GOT3 (cell line): Measurements from ENCODE around the gene ARHGAP42.
"Not testable (repeated sequence)": the region's sequence is repeated elsewhere in the genome, so short reads cannot be mapped to it uniquely, and the experiment has no call there.

Experiments
- DNase-seq: peaks from one replicate; lab custom pipeline; 2025; ENCODE audit warnings: mixed read lengths; lab: John Stamatoyannopoulos, UW

ARHGAP42 gene

DNA sequence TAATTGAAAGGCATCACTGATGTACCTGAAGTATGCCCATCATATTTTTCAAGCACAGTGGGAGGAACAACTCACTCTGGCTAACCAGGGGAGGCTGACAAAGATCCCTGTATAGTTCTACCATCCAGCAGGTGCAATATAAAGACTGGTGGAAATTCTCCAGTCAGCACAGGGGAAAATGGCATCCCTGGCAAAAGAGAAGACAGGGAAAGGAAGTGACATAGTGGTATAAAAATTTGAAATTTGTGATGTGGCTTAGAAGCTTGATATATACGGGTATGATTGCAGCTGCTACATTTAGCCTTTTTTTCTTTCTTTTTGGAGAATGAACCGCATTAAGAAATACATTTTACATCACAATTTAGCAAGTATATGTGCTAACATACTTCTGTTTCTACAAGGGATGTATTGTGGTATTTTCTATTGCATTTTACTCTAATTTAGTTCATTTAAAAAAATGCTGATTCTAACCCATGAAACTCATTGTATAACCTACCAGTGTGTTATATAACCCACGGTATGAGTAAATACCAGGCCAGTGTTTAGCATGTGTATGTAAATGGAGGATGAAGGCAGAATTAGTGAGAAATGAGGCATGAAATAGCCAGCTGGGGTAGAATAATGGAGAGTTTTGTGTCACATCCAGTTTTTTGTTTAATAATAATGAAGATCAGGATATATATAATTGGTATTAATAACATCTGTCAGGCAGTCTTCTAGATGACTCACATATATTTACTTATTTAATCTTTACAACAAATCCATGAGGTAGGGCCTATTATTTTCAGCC lies 186.1 kb downstream of the ARHGAP42 start:
- DNase-seq: no peak

DNA sequence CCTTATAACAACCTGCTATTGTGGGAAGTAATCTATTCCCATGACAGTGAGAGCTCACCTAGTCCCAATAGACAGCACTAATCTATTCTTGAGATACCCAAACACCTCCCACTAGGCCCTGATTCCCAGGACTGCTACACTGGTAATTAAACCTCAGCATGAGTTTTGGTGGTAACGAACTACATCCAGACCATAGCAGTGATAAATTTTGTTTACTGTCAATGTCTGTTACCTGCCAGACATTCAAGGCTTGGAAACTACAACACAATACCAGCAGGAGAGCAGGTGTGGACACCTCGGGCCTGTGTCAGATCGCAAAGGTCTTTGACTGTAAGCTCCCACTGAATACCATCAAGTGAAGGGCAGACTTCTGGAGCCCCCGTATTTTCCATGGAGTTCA lies 187.1 kb downstream of the ARHGAP42 start:
- no peak for DNase-seq

DNA sequence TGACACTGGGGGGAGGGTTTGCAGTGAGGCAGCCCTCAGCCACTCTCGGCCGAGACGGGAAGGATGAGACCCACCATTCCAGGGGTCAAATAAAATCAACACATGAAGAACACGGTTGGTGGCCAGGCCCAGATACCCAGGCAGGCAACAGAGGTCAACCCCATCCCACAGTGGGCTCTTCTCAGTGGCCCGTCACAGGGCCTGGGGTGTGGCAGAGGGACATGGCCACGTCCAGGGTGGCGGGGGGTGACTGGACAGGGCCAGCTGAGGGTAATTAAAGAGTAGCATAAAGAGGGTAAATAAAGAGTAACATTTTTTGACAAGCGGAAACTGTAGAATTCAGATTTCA lies 188.4 kb downstream of the ARHGAP42 start:
- DNase-seq: no peak

DNA sequence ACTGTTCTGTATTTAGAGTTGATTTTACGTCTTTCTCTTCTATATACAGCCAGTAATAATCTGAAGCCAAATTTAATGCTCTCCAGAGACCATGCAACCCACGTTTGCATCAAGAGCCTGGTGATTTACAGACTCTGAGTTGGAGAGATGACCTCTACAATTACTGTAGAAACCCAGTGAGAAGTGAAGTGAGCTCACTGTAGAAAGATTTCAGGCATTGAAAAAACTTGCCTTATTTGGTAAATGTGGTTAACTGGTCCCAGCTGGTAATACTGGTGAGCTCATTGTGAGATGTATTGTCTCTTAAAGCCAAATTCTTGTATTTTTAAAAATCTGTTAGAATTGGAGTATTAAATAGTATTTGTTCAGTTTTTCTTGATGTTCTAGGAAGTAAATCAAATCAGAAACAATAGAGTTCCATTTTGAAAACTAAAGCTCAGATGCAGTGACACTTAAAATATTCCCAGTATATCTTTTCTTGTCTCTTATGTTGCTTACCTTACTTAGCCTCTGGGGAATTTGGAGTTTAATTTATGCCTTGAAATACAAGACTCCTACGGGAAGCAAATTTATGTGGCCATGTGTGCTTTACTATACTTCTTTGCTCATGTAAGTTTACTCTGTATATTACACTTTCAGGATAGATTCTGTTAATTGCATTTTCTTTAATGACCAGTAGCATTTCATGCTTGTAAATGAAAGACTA lies 189.9 kb downstream of the ARHGAP42 start:
- DNase-seq: no peak

DNA sequence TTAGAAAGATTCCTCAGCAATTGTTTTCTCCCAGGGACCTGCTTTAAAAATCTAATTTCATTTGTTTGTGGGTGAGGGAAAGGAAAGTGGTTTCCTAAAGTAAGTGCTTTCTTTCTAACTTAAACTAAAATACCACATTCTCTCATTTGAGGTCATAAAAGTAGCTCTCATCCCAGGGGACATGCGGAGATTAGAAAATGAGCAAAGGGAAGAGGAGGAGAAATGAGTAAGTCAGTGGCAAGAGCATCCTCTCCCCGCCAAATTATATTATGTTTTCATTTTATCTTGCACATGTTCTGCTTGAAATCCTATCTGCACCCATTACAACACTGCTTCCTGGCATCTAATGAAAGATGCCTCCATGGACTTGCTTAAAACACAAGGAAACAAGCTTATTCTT lies 191.4 kb downstream of the ARHGAP42 start:
- no peak for DNase-seq

DNA sequence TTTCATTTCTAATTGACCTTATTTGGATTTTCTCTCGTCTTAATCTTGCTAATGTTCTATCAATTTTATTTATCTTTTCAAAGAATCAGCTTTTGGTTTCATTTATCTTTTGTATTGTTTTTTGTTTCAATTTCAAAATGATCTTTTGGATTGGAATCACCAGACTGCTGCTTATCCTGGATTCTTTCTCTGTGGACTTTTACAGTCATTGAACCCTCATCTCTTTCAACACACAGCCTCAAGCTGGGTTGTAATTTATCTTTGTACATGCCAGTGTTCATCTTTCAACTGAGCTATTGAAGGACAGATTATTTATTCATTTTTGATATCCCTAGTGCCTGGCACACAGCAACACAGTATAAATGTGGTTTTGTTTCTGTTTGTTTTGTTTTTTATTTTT lies 195.9 kb downstream of the ARHGAP42 start:
- DNase-seq: no peak

DNA sequence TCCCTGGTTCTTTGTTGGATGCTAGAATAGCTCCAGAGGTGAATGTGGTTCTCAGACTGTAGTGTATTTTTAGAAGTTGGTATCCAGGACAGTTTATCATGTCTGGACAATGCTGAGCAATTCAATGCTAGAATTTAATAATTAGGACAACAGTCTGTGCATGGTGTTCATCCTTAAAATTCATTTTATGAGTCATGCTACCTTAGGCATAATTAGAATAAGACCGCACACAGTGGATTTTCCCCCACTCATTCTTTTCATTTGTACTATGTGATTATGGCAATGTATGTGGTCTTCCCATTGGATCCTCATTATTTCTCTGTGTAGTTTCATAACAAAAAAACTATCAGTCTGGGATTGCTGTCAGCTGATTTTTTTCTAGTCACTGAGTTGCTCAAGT lies 196.7 kb downstream of the ARHGAP42 start:
- DNase-seq: no peak

DNA sequence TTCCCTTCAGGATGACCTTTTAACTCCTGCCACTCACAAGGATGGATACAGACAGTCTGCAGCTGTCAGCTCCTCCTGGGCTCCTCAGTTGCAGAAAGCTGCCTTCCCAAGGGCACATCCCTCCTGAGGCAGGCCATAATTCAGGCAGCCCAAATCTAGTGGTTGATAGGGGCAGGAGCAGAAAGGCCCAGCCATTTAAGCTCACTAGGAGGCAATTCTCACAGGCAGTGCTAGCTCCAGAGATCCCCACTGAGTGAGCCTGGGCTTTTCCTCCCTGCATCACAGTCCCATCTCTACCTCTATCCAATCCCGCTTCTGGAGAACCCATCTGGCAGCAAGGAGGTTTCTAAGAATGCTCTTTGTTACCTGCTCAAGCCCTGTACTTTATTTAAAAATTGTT lies 200.6 kb downstream of the ARHGAP42 start:
- DNase-seq: no peak

DNA sequence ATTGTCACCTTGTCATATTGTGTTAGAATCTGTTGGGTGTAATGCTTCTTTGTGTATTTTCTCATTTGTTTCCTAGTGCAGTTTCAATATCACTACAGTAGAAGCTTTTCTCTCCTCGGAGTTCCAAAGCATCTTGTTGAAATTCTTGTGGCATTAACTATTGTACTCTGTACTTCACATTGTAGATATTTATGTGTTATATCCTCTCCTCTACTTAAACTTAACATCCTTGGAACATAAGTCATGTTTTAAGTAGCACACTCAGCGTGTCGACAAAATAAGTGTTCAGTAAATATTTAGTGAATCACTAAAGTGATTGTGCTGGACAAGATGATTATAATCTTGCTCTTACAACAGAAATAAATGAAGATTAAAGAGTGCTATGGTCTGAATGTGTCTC lies 201.7 kb downstream of the ARHGAP42 start:
- no peak for DNase-seq

DNA sequence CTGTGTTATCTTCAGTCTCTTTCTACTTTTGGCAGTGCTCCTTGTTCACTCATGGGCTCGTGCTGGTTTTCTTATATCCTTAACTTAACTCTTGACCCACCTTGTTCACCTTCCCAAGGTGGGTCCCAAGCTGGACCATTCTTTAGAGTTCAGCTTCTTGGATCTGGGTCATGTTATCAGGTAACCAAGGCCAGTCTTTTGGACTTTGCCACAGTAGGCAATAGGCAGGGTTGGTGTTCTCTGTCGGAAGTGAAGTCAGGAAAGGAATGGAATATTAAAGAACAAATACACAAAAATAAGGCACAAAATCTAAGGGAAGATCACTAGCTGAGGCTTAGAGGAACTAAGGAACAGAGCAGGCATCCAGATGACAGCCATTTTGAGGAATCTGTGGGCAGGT lies 202.7 kb downstream of the ARHGAP42 start:
- DNase-seq: no peak

DNA sequence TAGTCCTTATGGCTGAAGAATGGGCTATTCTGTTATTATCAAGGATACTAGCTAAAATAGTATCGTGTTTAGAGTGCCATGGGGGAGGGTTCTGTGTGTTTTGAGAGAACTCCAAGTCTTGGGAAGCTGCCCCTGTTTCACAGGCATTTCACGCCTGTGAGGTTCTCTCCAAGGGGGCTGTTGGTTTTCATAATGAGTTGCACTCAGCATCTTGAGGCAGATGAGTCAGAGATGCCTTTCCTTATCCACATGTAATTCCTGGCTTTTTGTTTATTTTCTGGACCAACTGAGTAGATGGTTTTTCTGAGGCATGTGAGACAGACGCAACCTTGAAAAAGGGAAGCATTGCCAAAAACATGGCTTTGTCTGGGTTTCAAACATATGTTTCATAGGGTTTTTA lies 203.7 kb downstream of the ARHGAP42 start:
- no peak for DNase-seq

DNA sequence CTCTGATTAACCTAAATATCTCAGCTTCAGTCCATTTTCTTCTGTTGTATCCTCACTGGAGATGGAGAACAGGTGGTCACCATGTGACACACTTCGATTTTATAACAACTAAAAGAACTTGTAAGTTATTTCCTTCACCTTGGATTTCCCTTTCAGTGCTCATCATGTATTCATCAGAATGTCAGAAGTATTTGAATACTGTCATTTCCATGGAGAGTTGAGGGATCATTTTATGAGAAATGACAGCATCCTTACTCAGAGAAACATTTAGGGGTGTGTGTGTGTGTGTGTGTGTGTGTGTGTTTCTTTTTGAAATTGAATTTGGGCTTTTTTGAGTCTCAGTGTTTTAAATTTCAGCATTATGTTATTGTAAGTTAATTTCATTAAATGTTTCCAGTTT lies 205.8 kb downstream of the ARHGAP42 start:
- no peak for DNase-seq

DNA sequence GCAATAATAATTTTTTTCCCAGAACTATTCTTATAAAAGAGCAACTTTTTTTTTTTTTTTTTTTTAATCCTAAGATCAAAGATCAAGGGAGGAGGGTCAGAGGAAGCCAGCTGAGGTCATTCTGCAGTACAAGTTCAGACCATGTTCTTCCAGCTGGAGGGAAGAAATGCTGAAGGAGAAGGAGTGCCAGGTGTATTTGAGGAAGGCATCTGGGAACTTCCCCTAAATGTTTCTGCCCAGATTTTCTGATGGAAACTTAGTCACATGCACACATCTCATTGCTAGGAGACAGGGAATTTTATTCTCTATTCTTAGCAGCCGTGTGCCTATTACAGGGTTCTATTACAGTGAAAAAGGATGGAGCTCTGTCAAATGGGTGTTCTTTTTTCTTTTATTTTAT lies 208.4 kb downstream of the ARHGAP42 start:
- DNase-seq: no peak

DNA sequence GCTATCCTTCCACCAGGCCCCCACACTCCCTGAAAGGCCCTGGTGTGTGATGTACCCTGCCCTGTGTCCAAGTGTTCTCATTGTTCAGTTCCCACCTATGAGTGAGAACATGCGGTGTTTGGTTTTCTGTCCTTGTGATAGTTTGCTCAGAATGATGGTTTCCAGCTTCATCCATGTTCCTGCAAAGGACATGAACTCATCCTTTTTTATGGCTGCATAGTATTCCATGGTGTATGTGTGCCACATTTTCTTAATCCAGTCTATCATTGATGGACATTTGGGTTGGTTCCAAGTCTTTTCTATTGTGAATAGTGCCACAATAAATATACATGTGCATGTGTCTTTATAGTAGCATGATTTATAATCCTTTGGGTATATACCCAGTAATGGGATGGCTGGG lies 208.9 kb downstream of the ARHGAP42 start:
- DNase-seq: not testable (repeated sequence)

DNA sequence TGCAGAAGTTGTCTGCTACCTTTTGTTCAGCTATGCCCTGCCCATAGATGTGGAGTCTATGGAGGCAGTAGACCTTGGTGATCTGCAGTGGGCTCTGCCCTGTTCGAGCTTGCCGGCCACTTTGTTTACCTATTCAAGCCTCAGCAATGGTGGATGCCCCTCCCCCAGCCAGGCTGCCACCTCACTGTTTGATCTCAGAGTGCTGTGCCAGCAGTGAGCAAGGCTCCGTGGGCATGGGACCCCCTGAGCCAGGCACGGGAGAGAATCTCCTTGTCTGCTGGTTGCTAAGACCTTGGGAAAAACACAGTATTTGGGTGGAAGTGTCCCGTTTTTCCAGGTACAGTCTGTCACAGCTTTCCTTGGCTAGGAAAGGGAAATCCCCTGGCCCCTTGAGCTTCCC lies 214.4 kb downstream of the ARHGAP42 start:
- not testable (repeated sequence) for DNase-seq

DNA sequence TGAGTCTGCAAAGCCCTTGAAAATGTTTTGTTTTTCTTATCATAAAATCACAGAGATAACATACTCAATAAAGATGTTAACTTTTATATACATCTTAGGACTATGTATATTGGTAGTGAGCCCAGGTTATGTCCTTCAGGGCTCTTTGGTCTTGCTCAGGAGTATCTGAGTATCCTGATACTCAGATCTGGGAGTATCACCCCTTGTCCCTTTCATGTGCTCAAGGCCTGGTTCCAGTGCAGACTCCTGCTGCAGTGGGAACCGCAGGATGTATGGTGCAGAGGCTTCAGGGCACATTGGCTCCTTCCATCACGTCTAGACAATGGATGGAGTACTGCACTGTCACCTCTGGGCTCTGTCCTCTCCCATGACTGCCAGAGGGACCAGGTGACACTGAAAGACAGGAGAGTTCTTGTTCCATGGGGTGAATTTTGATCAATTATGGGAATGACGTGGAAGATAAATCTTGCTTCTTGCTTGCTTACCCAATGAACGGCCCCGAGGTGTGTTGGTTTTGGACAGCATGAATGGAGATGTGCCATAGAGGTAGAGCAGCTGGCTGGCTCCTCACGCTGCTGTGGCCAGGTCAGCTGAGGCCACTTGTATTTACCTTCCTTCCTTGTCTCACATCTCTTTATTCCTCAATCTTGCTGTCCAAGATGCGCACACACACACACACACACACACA lies 215.5 kb downstream of the ARHGAP42 start:
- no peak for DNase-seq

DNA sequence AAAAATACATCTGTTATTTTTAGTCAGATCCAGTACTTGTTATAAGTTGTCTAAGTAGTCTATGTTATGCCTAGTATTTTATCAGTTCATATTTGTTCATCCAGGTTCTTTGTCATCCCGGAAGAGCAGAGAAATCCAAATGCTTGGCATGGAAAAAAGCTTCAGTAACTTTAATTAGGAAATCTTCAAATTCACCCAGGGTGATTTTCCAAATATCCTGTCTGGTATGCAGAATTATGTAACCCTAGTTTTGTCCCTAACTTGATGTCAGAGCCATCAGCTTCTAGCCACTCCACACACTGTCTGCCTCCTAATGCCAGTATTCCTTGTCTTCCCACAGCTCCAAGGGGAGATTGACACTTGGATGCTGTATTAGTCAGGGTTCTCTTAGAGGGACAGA lies 216.2 kb downstream of the ARHGAP42 start:
- DNase-seq: no peak

DNA sequence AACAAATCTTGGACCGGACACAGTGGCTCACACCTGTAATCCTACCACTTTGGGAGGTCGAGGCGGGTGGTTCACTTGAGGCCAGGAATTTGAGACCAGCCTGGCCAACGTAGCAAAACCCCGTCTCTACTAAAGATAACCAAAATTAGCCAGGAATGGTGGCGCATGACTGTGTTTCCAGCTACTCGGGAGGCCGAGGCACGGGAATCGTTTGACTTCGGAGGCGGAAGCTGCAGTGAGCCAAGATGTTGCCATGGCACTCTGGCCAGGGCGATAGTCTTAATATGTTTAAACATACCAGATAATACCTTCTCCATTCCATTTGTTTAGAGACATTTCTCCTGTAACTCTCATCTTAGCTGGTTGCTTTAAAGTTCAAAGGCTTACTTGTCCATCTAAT lies 218.6 kb downstream of the ARHGAP42 start:
- no peak for DNase-seq

DNA sequence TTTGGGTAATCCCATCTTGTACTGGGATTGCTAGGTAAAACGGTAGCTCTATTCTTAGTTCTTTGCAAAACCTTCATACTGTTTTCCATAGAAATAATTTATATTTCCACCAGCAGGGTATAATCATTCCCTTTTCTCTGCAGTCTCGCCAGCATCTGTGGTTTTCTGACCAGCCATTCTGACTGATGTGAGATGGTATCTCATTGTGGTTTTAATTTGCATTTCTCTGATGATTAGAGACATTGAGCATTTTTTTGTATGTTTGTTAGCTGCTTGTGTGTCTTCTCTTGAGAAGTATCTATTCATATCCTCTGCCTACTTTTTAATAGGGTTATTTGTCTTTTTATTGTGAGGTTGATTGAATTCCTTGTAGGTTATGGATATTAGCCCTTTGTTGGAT lies 221.7 kb downstream of the ARHGAP42 start:
- no peak for DNase-seq

DNA sequence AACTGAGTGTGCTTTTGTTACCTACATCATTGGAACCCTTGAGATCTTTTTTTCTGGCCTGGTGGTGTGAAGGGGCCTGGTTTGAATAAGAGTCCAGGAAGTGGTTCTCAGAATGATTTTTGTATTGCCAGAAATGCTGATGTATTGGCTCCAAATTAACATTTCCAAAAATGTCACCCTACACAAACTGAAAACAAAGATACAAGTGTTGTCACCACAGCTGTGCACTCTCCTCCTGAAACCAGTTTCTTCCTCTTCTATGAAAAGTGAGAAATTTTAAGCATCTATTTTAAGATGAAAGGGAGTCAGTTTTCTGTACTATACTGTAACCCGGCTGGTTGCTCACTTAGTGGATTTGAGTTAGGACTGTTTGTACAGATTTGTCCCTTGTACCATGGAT lies 223.7 kb downstream of the ARHGAP42 start:
- no peak for DNase-seq

DNA sequence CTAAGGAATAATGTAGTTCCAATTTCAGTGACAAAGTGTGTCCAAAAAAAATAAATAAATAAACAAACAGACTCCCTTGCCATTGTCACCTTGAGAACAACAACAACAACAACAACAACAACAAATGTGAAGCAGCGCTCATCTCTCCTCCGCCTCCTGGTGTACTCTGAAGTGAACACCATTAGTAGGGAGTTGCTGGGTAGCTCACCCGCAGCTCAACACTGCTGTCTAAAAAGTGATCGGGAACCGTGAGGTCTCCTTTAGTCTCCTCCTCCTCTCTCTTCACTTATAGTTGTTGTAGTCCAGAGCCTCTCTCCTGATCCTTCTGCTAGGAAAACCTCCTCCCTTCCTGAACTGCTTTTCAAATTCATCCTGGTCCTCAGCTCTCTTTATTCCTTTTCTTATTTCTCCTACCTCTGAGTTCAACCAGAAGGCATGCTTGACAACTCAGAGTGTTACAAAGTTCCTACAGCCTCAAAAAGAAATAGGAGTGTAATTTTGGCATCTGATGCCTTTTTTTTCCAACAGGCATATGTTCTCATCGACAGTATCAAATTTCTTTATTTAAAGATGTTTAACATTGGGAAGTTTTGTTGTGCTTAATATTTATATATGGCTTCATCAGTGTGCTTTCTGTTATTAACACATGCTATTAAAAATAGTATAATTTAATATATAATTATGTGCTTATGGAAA lies 227.5 kb downstream of the ARHGAP42 start:
- no peak for DNase-seq
